ENCODE measurements around the gene NEK6.
"Not testable (repeated sequence)": the region's sequence is repeated elsewhere in the genome, so short reads cannot be mapped to it uniquely, and the experiment has no call there.

The NEK6 gene

DNA sequence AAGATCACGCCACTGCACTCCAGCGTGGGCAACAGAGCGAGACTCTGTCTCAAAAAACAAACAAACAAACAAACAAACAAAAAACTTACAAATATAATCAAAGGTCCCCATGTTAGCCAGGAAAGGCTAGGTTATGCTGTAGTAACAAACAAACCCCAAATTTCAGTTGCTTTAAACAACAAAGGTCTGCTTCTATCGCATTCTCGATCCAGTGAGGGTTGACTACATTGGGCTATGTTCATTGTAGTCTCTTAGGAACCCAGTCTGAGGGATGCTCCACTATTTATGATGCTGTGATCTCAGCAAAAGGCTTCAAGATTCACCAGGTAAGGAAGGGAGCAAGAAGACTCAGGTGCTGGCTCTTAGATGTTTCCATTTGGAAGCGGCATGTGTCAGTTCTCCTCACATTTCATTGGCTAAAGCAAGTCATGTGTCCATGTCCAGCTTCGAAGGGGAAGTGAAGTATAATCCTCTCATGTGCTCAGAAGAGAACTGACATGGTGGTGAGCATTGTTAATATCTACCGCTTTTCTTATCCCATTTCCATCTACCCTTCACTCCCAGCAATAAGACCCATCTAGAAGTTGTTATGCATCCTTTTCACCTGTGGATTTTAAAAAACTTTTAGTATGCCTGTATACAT is 26.5 kb upstream of the NEK6 start:
- no peak for DNase-seq

- no peak for DNase-seq
These were observed 19.1 kb upstream of the NEK6 start for GRCh38 chr9:124238546-124239140.

DNA sequence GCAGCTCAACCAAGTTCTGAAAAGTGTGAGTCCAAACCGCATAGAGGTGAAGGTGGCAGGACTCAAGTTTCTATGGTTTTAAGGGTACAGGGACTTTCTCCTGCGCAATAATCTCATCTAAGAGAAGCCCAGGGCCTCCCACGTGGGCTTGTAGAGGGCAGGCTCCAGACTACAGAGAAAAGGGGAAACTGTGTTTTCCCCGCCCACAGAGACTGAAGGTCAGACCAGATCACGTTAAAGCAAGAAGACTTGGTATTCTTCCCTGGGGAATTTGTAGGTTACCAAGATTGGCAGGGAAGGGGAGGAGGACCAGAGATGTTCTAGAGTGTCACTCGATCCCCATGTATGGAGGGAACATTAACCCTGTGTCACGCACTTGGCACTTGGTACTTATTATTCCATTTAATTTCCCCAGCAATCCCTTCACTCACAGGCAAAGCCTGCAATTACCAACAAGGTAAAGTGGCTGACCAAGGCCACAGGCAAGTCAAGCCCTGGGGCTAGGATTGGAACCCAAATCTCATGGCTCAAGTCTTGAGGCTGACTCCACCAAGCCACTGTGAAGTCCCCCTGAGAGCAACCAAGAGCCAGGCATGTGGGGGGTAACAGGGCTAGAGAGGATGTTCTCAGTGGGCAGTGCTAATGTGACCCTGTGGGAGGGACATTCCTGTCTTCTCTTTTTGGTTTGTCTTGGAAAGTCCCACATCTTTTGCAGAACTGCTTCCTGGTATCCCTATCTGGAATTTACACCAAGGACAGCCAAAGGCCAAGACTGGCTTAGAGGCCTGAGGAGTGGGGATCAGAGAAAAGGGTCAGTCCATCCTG is 18.3 kb upstream of the NEK6 start:
- no peak for DNase-seq

GRCh38 chr9:124242331-124243194 is 15.2 kb upstream of the NEK6 start:
- peak; percentile 82 for DNase-seq

GRCh38 chr9:124247393-124247792 is 10.4 kb upstream of the NEK6 start:
- DNase-seq = not testable (repeated sequence)

GRCh38 chr9:124248066-124248465 is 9.7 kb upstream of the NEK6 start:
- peak; percentile 37 for DNase-seq

- DNase-seq = peak; percentile 57
These were observed 8.8 kb upstream of the NEK6 start for GRCh38 chr9:124248960-124249359.

- DNase-seq = no peak
These were observed 6.5 kb upstream of the NEK6 start for GRCh38 chr9:124251204-124251603.

DNA sequence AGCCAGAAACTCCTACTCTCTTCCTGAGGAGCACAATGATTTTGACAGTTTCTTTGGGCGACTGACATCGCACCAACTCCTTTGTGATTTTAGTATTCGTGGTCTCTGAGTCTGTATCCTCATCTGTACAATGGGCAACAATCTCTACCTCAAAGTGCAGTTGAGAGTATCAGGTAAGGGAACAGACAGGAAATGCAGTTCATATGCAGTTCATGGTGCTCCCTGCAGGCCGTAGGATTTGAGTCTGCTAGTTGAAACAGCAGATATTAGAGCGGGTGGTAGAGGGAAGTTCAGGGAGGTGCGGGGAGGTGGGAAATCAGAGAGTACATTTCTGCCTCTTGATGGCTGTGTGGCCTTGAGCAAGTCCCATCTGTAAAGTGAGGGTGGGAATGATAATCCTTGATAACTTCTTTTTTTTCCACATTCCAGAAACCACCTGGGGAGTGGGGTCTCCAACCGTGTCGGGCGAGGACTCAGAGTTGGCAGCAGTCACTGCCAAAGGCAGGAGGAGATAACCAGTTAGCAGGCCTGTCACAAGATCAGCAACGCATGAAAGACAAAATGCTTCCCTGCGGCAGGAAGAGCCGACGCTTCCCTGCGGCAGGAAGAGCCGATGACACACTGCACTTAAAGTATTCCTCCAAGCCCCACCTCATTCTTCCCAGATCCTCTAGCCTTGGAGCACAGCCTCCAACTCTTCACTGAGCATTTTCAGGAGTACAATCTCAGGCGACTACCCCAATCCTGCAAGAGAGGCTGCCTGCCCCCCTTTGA is 6.0 kb upstream of the NEK6 start:
- DNase-seq = peak; percentile 88

DNA sequence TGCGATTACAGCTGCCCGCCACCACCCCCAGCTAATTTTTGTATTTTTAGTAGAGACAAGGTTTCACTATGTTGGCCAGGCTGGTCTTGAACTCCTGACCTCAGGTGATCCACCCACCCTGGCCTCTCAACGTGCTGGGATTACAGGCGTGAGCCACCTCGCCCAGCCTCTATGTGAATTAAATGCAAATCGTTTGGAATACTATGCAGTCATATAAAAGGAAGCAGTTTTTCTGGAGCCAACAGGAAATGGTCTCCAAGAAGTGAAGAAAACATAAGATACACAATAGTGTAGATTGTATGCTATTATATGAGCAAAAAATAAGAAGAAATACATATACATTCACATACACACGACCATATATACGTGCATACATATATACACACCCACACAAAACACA is 4.9 kb upstream of the NEK6 start:
- DNase-seq = not testable (repeated sequence)

DNA sequence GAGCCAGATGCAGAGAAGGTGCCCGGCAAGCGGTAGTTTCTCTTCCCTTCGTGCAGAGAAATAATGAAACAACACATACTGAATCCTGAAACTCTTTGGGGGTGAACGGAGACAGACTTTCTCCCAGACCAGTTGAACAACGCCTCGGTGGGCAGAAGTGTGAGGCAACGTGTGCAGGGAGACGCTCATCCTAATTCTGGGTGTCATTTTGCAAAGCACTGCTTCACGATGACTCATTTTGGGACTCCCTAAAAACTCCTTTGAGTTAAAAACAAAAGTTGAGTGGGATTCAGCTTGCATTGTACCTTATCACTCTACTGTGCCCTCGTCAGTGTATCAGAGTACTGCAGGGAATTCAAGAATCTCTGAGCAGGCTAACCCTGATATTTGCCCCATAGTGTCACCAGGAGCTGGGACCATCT is 3.5 kb upstream of the NEK6 start:
- DNase-seq = no peak

DNA sequence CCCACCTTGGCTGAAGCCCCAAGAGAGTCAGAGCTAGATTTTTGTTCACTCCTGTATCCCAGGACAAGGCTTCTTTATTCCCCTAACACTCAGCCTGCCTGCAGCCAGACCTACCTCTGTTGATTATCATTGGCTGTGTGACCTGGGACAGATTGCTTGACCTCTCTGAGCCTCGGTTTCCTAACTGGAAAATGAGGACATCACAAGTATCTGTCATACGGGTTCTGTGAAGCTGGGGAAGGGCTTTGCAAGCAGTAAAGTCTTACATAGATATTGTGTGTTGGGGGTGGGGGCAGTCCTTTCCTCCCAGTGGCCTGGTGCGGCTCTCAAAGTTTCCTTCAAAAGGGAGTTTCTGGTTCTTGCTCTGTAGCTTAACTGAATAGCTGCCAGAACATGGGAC is 2.5 kb upstream of the NEK6 start:
- DNase-seq = no peak

DNA sequence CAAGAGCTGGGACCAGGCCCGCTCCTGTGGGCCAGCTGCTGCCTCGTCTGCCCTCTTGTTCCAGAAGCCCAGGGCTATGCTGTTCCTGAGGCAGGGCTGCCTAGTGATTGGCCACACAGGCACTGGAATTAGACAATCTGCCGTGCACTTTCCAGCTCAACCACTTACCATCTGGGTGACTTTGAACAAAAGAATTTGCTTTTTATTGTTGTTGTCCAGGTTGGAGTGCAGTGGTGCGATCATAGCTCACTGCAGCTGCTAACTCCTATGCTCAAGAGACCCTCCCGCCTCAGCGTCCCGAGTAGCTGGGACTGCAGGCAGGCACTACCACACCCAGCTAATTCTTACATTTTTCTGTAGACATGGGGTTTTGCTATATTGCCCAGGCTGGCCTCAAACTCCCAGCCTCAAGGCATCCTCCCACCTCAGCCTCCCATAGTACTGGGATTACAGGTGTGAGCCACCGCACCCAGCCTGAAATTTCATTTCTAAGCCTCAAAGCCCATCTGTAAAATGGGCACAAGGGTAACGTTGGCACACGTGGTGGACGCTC is 1.2 kb upstream of the NEK6 start:
- peak; percentile 89 for DNase-seq

- DNase-seq = peak; percentile 59
These were observed 492 bp upstream of the NEK6 start for GRCh38 chr9:124257070-124257843.

GRCh38 chr9:124258607-124259157 is 933 bp downstream of the NEK6 start:
- DNase-seq = no peak

GRCh38 chr9:124259158-124259808 is 1.5 kb downstream of the NEK6 start:
- peak; percentile 97 for DNase-seq

DNA sequence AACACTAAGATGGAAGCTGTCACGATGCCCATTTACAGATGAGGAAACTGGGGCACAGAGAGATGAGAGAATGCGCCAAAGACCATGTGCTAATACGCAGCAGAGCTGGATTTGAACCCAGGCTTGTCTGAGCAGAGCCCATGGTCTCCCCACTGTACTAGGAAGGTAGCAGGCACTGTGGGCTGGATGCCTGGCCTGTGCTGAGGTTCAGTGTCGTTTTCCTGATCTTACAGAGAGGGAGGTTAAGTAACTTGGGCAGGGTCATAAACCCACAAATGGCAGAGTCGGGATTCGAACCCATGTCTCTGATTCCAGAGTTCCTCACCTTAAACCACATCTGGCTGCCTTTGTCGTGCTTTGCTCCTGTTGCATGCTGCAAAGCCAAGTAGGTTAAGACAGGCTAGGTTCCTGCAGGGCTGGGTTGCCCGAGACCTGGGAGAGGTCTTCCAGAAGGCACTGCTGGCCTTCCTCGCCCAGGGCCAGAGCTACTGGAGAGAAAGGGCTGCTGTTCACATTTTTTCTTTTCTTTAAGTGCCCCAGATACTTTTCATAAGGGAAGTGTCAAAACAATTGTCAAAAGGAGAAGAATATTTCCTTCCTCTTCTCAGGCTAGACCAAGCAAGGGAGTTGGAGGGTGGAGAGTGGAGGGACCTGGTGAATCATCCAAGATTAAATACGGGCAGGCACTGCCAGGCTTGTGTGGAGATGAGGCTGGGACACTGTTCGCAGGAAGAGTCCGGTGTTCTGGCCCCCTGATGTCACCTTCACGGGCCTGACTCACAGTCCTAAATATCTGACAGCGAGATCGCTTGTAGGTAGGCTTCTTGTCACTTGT is 3.2 kb downstream of the NEK6 start:
- DNase-seq = peak; percentile 71

DNA sequence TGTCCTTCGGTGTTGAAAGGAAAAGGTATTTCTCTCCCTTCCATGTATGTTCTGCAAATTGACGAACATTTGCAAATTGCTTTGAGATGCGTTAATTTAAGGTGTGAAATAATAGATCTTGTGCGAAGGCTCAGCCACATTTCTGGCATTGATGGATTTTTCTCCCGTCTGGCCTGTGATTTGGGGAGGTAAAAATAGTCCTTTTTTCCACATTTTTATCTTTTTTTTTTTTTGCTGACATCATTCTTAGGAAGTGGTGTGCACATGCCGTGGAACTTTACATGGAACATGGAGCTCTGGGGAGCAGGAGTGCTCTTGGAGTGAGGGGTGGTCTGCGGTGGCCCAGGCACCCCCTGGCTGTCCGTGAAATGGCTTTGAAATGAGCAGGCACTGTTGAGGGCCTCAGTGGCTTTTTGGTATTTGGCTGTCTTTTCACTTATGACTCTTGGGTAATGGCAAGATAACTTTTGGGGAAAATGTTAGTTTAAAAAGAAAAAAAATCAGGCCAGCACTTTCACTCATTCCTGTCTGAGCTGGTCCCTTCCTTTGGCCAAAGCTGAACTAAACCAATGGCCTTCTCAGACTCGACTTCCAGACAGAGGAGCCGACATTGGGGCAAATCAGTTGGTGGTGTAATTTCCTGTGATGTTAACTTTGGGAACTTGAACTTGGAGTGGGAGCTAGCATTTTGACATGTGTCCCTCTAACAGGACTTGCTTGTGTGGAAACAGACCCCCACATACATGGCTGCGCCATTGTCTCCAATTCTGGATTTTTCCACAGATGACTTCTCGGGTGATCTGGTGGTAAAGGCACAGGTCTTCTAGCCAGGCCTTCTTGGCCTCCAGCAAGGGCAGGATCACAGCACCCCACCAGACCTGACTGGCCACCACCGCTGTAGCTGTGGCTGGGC is 4.2 kb downstream of the NEK6 start:
- peak; percentile 59 for DNase-seq
